Loucy (cell line): ENCODE data around the gene OR2W3.

Source experiments
- H2AFZ ChIP-seq: fragments of 200-600 bp; sonication (generic); 2 replicates; pipeline ENCODE4 v1.6.0; 2016; ENCODE audit warnings: antibody characterized with exemption, mild to moderate bottlenecking, low read length, moderate library complexity
- H3F3A ChIP-seq: fragments of 200-600 bp; 2 replicates; pipeline ENCODE4 v1.6.0; 2016; ENCODE audit warnings: antibody characterized with exemption, low read depth, mild to moderate bottlenecking
- H3K27me3 ChIP-seq: fragments of 200-600 bp; sonication (generic); 2 replicates; pipeline ENCODE4 v1.6.1; 2014; ENCODE audit warnings: low read length, mild to moderate bottlenecking; ENCODE audit not compliant: insufficient read depth, poor library complexity, severe bottlenecking
- H3K36me3 ChIP-seq: fragments of 200-600 bp; sonication (generic); 2 replicates; pipeline ENCODE4 v1.6.1; 2016; ENCODE audit warnings: low read length; ENCODE audit not compliant: insufficient read depth
- H3K4me1 ChIP-seq: fragments of 200-600 bp; sonication (generic); 2 replicates; pipeline ENCODE4 v1.5.1; 2014; ENCODE audit warnings: low read length, mild to moderate bottlenecking; ENCODE audit not compliant: insufficient read depth, poor library complexity, severe bottlenecking
- H3K4me2 ChIP-seq: fragments of 200-600 bp; sonication (generic); 2 replicates; pipeline ENCODE4 v1.6.0; 2014; ENCODE audit warnings: antibody characterized with exemption, low read length, low read depth, mild to moderate bottlenecking; ENCODE audit not compliant: poor library complexity, severe bottlenecking
- H3K4me3 ChIP-seq: fragments of 200-600 bp; sonication (generic); 2 replicates; pipeline ENCODE4 v1.5.1; 2014; ENCODE audit warnings: low read length, mild to moderate bottlenecking, mixed read lengths; ENCODE audit not compliant: poor library complexity, severe bottlenecking
- H3K79me2 ChIP-seq: fragments of 200-600 bp; sonication (generic); 2 replicates; pipeline ENCODE4 v1.6.1; 2014; ENCODE audit warnings: low read length; ENCODE audit not compliant: insufficient read depth
- H3K9ac ChIP-seq: fragments of 200-600 bp; sonication (generic); 2 replicates; pipeline ENCODE4 v1.6.0; 2014; ENCODE audit warnings: mild to moderate bottlenecking, low read depth, low read length, moderate library complexity; ENCODE audit not compliant: poor library complexity, severe bottlenecking
- H3K9me2 ChIP-seq: fragments of 200-600 bp; sonication (generic); replicated peaks from 2 replicates; pipeline ENCODE4 v1.6.1; 2016; ENCODE audit warnings: low read depth, low read length, mixed read lengths
- H3K9me3 ChIP-seq: fragments of 200-600 bp; sonication (generic); 2 replicates; pipeline ENCODE4 v1.6.1; 2014; ENCODE audit warnings: mild to moderate bottlenecking, antibody characterized with exemption, low read length, low read depth; ENCODE audit not compliant: insufficient read depth
- H4K20me1 ChIP-seq: fragments of 200-600 bp; sonication (generic); 2 replicates; pipeline ENCODE4 v1.6.0; 2014; ENCODE audit warnings: antibody characterized with exemption, low read length, mild to moderate bottlenecking; ENCODE audit not compliant: insufficient read depth, poor library complexity, severe bottlenecking
- CTCF ChIP-seq: fragments of 200-600 bp; sonication (generic); conservative IDR thresholded peaks from 2 replicates; pipeline ENCODE4 v1.5.1; 2014; ENCODE audit warnings: mild to moderate bottlenecking, antibody characterized with exemption, low read length
- EZH2phosphoT487 ChIP-seq: fragments of 200-600 bp; IDR thresholded peaks from 2 replicates; pipeline ENCODE4 v1.6.1; 2018; ENCODE audit warnings: antibody characterized with exemption, mild to moderate bottlenecking, moderate library complexity, borderline replicate concordance

OR2W3 gene

GRCh38 chr1:247854899-247855545, 40.4 kb upstream of the OR2W3 start:
- Histone ChIP-seq H3K27me3 (no peaks in the 10 kb centered on the region), H3K4me2 (no peak overlapping the region), H2AFZ (no peak overlapping the region), H3K4me3 (no peak overlapping the region), H3K36me3 (no peaks in the 10 kb centered on the region), H3K79me2 (no peaks in the 10 kb centered on the region), H3K9me2 (no peaks in the 10 kb centered on the region), H3K9ac (no peak overlapping the region), H4K20me1 (no peaks in the 10 kb centered on the region), H3K4me1 (no peaks in the 10 kb centered on the region), H3K9me3 (no peaks in the 10 kb centered on the region; the same call in 1 of the 2 replicates), H3F3A (no peaks in the 10 kb centered on the region)
- no peak for TF ChIP-seq EZH2phosphoT487
- TF ChIP-seq CTCF, result no peak

- H3K9me2 ChIP-seq, result no peaks in the 10 kb centered on the region
- H3K4me2 ChIP-seq, result no peak overlapping the region
- no peak overlapping the region for H2AFZ ChIP-seq
- no peaks in the 10 kb centered on the region for H3K36me3 ChIP-seq
- H3K9ac ChIP-seq, result no peak overlapping the region
- H3K79me2 ChIP-seq, result no peaks in the 10 kb centered on the region
- TF ChIP-seq EZH2phosphoT487, result no peak
- TF ChIP-seq CTCF, result no peak
- H4K20me1 ChIP-seq, result no peaks in the 10 kb centered on the region
- no peaks in the 10 kb centered on the region; the same call in 1 of the 2 replicates for H3K9me3 ChIP-seq
- no peaks in the 10 kb centered on the region for H3K4me1 ChIP-seq
- H3F3A ChIP-seq, result no peaks in the 10 kb centered on the region
- H3K4me3 ChIP-seq, result no peak overlapping the region
- H3K27me3 ChIP-seq, result no peaks in the 10 kb centered on the region
Observed at GRCh38 chr1:247855911-247856310, 39.5 kb upstream of the OR2W3 start.

- no peaks in the 10 kb centered on the region for H3K9me2 ChIP-seq
- no peaks in the 10 kb centered on the region for H3K79me2 ChIP-seq
- H3K4me2 ChIP-seq, result no peak within 1 kb of the TSS
- H3F3A ChIP-seq, result no peaks in the 10 kb centered on the region
- H3K27me3 ChIP-seq, result no peaks in the 10 kb centered on the region
- H3K36me3 ChIP-seq, result no peaks in the 10 kb centered on the region
- no peak for TF ChIP-seq EZH2phosphoT487
- no peak for TF ChIP-seq CTCF
- no peak within 1 kb of the TSS for H3K4me3 ChIP-seq
- no peak within 1 kb of the TSS for H2AFZ ChIP-seq
- no peak within 1 kb of the TSS for H3K9ac ChIP-seq
- H4K20me1 ChIP-seq, result no peaks in the 10 kb centered on the region
- no peaks in the 10 kb centered on the region for H3K4me1 ChIP-seq
- no peaks in the 10 kb centered on the region; the same call in 1 of the 2 replicates for H3K9me3 ChIP-seq
Observed at GRCh38 chr1:247857069-247857984, 38.1 kb upstream of the OR2W3 start, which contains the start of gene TRIM58. TSS of gene TRIM58 (plus strand) at chr1:247857187. CDS start at chr1:247857247, 60 bp downstream.
